Prostate gland (tissue), 2 donors: ENCODE measurements around the gene PTPRD.

Source experiments
- POLR2A ChIP-seq: fragments of 450-650 bp; IDR thresholded peaks from one replicate; pipeline ENCODE4 v1.6.1; 2016; ENCODE audit warnings: antibody characterized with exemption, mild to moderate bottlenecking
- POLR2AphosphoS5 ChIP-seq: sonication (generic); formaldehyde crosslinking; IDR thresholded peaks from one replicate; pipeline ENCODE4 v1.6.1; 2017; ENCODE audit warnings: antibody characterized with exemption
- TF ChIP-seq, protein P1 (sequence below), 4 experiments: fragments of 200-600 bp in 2 of 4; fragments of 450-650 bp in 2 of 4; sonication (generic) in 2 of 4; IDR thresholded peaks; 1 replicate in 3 of 4; 2 replicates in 1 of 4; pipeline ENCODE4 v1.5.1; 2016 to 2019; ENCODE audit warnings: antibody characterized with exemption in 4 of 4, mild to moderate bottlenecking in 2 of 4, moderate library complexity in 2 of 4

DNA sequence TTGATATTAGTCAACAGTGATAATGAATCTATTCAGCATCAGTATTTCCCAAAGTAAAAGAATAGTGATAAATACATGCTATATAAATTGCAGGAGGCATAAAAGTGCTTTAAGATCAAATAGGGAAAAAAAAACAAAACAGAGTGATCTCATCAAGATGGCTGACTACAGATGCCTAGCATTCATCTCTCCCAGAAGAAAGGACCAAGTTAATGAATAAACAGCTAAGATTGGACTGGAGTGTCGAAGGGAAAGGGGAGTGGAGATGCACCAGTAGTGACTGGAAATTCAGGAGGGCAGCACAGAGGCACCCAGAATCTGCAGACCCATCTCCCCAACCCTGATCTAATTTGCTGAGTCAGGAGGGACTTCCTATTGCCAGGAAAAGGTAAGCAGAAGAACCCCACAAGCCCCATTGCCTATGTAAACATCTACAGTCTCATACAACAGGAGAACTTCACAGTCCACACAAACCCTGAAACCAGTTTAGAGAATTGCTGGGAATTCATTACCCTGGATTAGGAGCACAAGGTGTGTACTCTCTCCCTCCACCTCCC, 699.4 kb downstream of the PTPRD start:
- TF ChIP-seq, protein P1, sequence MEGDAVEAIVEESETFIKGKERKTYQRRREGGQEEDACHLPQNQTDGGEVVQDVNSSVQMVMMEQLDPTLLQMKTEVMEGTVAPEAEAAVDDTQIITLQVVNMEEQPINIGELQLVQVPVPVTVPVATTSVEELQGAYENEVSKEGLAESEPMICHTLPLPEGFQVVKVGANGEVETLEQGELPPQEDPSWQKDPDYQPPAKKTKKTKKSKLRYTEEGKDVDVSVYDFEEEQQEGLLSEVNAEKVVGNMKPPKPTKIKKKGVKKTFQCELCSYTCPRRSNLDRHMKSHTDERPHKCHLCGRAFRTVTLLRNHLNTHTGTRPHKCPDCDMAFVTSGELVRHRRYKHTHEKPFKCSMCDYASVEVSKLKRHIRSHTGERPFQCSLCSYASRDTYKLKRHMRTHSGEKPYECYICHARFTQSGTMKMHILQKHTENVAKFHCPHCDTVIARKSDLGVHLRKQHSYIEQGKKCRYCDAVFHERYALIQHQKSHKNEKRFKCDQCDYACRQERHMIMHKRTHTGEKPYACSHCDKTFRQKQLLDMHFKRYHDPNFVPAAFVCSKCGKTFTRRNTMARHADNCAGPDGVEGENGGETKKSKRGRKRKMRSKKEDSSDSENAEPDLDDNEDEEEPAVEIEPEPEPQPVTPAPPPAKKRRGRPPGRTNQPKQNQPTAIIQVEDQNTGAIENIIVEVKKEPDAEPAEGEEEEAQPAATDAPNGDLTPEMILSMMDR (IDR thresholded peaks at IDR 0.05), result no peak
- TF ChIP-seq POLR2A, result no peak
- TF ChIP-seq POLR2AphosphoS5, result no peak
